ENCODE data around the gene TRAF2.

DNA sequence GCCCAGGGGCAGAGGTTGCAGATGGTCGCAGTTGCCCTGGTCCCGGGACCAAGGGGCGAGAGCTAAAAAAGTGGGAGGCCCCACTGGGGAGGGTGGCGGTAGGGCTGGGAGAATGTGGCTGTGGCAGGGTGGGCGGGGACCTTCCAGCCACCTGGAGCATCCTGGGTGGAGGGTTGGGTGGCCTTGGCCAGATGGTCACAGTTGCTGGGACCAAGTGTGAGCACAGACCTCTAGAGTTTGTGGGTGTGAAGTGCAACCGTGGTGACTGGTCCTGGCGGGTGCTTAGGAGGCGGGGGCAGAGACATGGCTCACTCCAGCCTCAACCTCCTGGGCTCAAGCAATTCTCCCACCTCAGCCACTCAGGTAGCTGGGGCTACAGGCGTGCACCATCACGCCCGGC is 5.7 kb upstream of the TRAF2 start:
- TF ChIP-seq, protein P1, sequence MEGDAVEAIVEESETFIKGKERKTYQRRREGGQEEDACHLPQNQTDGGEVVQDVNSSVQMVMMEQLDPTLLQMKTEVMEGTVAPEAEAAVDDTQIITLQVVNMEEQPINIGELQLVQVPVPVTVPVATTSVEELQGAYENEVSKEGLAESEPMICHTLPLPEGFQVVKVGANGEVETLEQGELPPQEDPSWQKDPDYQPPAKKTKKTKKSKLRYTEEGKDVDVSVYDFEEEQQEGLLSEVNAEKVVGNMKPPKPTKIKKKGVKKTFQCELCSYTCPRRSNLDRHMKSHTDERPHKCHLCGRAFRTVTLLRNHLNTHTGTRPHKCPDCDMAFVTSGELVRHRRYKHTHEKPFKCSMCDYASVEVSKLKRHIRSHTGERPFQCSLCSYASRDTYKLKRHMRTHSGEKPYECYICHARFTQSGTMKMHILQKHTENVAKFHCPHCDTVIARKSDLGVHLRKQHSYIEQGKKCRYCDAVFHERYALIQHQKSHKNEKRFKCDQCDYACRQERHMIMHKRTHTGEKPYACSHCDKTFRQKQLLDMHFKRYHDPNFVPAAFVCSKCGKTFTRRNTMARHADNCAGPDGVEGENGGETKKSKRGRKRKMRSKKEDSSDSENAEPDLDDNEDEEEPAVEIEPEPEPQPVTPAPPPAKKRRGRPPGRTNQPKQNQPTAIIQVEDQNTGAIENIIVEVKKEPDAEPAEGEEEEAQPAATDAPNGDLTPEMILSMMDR (IDR thresholded peaks at IDR 0.05) = no peak
- TF ChIP-seq POLR2AphosphoS5 (IDR thresholded peaks at IDR 0.05) (no peak), POLR2A (IDR thresholded peaks at IDR 0.05) (no peak)
